Astrocyte (in vitro differentiated cells and primary cell): Measurements from ENCODE around the gene FYN.

Experiments used
- CTCF ChIP-seq: IDR thresholded peaks from 2 replicates; pipeline ENCODE4 v1.5.1; 2011; ENCODE audit warnings: low read depth, mild to moderate bottlenecking, inconsistent platforms, low read length, moderate library complexity; ENCODE audit not compliant: insufficient read depth
- EZH2 ChIP-seq: IDR thresholded peaks from 2 replicates; pipeline ENCODE4 v1.6.1; 2012; ENCODE audit warnings: mild to moderate bottlenecking, low read length, inconsistent platforms; ENCODE audit not compliant: insufficient read depth

- TF ChIP-seq EZH2 (no peak), CTCF (no peak)
Observed at GRCh38 chr6:111739257-111739696, 134.0 kb downstream of the FYN start.
